NCI-H1436 (cell line): Measurements from ENCODE around the gene ITGAV.

ENCODE experiments used
- DNase-seq: peaks from one replicate; lab custom pipeline; 2025; lab: John Stamatoyannopoulos, UW

ITGAV gene

DNA sequence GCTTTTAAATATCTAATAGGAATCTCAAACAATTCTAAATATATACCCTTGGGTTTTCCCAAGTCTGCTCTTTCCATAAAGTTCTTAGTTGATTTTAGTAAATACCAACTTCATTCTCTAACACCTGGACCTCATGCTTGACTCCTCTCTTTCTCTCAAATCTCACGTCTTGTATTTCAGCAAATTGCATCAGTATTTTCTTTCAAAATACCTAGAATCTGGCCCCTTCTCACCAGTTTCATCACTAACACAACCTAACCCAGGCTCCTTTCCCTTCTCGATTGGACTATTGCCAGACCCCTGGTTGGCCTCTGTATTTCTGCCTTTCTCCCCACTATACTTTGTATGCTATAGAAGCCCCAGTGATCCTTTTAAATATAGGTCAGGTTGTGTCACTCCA, 81.0 kb downstream of the ITGAV start:
- no peak for DNase-seq

DNA sequence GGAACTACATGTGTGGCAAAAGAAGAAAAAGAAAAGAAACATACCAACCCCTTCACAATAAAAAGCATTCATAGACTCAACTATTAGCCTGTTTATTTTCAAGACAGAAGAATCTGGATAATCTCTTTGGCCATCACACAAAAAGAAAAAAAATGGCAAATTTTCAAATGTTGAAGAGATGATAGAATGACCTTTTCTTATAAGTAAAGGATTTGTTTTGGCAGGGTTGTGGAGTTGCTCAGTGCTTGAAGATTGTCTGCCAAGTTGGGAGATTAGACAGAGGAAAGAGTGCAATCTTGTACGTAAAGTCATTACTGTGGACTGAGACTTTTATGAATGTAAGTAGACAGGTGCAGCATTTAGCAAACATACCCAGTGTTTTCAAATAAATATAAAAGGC, 85.5 kb downstream of the ITGAV start:
- DNase-seq = no peak

DNA sequence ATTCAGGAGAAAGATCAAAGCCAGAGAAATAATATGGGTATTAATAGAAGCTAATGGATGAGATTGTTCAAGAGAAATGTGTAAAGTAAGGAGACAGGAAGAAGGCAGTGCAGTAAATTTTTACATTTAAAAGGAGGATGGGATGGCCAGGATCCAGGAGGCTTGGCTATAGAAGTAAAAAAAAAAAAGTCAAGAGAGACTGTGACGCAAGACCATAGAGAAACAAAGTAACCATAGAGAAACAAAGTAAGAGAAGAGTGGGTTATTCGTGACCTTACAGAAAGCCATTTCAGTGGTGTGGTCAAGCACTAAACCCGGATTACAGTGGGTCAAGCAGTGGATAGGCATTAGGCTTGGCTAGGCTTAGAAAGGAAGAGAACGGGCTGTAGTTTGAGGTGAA, 93.5 kb downstream of the ITGAV start:
- DNase-seq = no peak

DNA sequence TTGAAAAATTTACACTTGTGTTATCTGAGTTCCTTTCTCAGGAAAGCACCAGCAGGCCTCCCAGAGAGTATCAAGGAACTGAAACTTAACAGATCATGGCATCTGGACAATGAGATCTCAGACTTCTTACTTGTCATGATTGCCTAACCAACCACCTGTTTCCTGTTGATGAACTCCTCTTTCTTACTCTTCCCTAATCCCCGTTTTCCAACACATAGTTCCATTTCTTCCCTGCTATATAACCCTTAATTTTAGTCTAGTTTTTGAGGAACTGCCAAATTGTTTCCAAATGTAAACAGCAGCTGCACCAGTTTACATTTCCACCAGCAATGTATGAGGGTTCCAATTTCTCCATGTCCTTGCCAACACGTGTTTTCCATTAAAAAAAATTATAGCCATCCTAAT, 98.0 kb downstream of the ITGAV start:
- DNase-seq = no peak

DNA sequence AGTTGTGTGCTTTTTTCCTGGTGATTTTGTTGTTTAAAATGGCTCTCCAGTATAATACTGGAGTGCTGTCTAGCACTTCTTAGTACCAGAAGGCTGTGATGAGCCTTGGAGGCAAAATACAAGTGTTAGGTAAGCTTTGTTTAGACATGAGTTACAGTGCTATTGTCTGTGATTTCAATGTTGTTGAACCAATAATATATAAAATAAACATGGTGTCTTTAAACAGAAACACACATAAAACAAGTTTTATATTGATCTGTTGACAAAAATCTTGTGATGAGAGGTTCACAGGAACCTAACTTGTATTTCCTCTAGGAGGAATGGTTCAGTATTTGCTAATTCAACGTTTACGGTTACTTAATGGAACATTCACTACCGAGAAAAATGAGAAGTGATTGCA, 99.0 kb downstream of the ITGAV start:
- DNase-seq = no peak

DNA sequence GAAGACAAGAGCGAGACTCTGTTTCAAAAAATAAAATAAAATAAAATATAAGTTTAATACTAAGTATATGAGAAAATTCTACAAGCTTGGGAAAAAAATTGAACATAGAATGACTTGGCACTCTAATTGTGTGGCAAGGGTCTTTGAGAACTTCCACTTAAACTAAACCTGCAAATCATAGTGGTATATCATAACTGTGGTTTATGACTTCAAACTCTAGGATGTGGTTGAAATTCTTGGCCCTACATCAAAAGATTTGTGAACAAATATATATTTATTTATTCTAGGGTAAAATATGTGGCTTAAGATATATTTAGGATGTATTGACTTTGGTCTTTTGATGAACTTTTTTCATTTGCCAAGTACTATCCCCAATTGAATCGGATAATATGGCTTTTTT, 100.9 kb downstream of the ITGAV start:
- DNase-seq = no peak

DNA sequence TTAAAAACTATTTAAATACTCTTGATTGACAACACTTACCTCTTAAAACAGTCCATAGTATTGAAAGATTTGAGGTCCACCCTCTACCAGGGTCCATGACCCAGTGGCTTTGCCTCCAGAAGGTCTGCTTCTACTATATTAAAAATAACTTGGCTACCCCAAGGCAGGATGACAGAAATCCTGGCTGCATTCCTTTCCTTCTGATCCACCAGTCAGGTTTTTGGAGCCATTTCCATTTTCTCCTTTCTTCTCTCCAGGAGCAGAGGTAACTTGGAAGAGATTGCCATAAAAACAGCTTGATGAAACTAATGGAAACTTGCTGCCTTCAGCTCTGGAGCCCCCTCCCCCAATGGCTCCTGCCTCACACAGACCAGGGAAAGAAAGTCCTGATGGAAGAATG, 101.4 kb downstream of the ITGAV start:
- DNase-seq = no peak

DNA sequence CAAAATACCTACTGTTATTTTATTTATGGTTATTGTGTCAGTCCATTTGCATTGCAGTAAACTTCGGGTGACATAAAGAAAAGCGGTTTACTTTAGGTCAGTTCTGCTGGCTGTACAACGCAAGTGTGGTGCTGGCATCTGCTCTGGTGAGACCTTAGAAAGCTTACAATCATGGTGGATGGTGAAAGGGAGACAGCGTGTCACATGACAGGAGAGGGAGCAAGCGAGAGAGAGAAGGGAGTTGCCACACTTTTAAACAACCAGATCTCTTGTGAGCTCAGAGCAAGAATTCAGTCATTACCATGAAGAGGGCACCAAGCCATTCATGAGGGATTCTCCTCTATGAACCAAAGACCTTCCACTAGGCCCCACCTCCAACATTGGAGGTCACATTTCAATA, 102.0 kb downstream of the ITGAV start:
- no peak for DNase-seq

DNA sequence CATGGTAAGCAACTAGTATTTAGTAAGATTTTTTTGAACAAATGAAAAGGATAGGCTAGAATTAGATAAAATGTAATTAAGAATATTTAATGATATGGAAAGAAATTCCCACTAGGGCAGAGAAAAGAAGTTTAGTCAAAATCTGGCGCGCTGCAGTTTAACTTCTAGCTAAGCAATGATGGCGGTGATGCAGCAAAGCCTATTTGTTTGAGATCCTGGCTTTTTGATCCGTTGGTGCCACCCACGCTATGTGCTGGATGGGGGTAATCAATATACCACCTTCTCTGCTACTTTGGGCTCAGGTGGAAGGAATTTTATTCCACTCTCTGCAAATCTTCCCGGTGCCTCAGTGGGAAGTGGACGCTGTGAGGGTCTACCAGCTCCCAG, 103.6 kb downstream of the ITGAV start:
- DNase-seq = no peak

DNA sequence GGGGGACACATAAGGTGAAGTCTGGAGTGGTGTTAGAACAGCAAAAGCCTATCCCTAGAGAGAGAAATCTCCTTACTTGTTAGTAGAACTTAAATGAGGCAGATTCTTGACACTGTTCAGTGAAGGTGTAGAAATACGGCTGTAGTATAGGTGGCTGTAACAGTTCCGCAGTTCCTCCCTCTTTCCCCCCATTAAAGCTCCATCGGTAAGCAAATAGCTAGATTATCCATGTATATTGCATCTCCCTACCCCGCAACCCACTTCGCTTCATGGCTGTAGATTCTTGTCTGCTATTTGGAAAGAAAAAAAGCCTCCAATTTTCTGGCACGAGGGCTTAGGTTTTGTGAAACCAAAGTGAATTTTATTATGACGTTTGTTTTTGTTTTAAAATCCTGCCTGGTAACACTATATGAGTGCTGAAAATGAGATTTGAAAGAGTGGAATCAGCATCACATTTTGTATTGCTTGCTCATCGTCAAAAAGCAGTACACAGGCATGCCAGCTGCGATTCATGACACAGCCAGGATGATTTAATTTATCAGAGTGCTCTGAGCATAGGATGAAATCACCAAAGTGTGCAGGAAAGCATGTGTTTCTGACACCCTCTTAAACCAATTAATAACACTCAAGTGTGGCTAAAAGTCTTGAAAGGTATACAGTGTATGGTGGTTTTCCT, 105.4 kb downstream of the ITGAV start:
- DNase-seq = no peak

DNA sequence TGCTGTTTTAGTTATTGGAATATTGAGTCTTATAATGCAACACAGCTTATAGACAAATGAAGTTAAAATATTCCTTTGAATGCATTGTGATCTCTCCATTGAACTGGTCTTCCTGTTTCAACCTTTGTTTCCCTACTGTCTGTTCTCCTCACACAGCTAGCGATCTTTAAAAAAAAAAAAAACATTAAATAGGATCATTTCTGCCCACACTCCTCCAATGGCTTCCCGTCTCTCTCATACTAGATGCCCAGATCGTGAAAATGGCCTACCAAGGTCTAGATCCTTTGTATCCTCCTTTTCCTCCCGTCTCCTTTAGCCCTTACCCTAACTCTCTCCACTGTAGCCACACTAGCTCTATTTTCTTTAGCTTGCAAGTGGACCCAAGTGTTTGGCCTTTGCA, 106.4 kb downstream of the ITGAV start:
- no peak for DNase-seq

DNA sequence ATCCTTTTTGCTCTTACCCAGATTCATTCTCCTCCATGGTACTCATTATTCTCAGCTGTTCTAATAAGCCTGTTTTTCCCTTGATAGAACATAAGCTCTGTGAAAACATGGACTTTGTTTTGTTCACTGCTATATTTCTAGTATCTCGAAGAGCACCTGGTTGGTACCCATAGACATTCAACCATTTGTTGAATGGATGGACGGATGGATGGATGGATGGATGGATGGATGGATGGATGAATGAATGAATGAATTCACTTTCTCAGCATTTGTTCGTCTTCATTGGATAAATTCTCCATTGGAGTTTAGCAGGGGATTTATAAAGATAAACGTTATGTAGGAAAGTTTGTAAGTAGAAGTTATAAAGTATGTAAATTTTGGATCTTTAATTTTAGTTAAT, 106.9 kb downstream of the ITGAV start:
- no peak for DNase-seq

DNA sequence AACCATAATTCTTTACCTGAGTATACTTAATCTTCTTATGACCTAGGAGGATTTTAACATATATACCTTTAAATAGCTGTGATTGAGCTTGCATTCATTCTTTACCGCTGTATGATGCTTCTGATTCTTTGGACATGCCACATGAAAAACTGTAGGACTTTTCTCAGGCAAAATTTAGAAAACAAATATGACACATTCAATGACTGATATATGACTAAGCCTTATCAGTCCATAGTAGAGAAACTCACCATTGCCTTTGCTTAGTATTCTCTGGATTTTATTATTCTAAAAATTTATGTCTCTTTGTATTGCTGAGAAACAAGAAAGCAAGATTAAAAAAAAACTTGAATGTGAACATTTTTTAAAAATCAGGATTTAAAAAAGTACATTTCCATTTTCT, 107.7 kb downstream of the ITGAV start:
- no peak for DNase-seq

DNA sequence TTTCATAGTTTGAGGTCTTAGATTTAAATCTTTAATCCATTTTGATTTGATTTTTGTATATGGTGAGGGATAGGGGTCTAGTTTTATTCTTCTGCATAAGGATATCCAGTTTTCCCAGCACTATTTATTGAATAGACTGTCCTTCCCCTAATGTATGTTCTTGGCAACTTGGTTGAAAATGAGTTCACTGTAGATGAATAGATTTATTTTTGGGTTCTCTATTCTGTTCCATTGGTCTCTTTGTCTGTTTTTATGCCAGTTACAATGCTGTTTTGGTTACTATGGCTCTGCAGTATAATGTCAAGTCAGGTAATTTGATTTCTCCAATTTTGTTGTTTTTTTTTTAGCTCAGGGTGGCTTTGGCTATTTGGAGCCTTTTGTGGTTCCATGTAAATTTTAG, 109.9 kb downstream of the ITGAV start:
- DNase-seq = no peak

DNA sequence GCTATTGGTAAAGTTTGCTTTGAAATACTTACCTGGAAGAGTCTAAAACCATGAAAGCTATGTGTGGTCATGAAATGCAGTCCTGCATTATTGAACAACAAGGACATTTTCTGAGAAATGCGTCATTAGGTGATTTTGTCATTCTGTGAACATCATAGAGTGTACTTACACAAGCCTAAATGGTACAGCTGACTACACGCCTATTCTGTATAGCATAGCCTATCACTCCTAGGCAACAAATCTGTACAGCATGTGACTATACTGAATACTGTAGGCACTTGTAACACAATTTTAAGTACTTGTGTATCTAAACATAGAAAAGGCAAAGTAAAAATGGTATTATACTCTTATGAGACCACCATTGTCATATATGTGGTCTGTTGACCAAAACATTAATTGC, 112.2 kb downstream of the ITGAV start:
- no peak for DNase-seq

DNA sequence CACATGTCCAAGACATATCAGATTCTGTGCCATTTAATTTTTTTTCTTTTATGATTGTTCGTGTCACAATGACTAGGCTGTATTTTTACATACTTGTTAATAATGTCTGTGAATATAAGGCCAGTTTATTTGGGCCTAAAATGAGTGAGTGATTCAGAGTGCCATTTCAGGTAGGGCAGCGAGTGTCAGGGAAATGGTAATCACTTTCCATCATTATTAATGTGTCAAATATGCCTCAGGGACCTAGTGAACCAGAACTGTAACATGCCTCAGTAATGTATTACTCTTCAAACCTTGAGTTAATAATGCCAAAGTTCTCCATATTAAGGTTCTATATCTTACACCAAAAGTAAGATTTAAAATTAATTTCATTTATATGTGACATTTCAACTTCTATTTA, 112.6 kb downstream of the ITGAV start:
- no peak for DNase-seq

DNA sequence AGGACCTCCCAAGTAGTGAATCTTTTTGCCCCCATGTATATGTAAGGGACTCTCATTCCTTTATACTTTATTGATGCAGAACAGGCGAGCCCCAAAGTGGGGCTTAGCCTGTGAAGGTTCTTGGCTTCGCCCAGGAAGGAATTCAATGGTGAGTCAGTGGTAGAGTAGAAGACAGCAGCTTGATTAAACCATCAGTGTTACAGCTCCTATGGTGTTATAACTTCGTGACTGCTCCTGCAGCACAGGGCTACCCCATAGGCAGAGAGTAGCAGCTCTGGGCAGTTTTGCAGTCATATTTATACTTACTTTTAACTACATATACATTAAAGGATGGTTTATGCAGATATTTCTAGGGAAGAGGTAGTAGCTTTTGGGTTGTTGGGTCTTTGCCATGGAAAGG, 115.0 kb downstream of the ITGAV start:
- DNase-seq = no peak

DNA sequence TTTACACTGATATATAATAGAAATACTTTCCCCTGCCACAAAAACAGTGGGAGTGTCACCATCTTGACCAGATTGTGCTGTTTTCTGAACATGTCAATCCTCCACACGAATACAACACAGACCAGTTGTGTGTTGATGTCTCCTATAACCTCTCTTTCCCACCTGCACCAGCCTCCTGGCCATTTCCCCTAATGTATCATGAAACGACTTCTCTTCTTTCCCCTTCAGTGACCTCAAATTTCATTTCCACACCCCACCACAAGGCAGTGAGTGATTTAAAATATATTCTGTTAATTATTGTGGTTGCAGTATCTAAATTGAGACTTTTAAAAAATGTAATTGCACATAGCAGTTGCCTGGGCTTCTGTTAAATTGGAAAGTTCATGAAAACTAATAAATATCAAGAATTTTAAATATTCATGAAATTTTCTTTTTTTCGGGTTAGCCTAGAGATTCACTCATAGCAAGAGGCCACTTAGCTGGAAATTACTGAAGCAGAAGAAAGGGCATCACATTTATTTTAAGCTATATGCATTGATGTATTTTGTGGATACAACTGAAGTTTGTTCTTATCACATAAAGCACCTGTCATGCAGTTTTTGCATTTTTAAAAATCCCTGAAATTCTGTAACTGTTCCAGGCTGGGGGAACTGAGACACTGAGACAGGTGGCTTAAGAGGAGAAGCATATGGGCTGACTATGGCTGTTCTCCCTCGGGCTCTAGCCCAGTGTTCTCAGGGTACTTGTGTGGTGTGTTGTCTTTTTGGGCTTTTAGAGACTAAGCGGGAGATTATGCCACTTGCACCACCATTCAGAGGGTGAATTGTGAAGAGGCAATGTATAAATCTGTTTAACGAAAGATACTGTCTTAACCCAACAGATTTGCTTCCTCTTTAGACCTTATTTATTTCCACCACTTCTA, 119.9 kb downstream of the ITGAV start:
- no peak for DNase-seq

DNA sequence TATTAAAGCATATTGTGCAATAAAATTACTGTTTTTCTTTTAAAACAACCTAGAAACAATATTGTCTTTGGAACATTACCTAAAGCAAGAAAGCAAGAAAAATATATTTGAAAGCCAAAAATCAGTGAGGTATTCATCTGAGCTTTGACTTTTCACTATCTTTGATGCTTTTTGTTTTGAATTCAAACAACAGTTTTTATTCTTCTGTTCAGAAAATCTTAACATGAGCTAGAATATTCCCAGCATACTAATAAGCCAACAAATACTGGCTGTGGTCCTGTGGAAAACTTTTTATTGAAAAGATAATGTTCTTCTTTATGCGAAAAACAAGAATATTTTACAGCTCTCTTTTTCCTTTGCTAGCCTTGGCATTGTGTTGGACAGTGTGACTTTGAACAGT, 123.8 kb downstream of the ITGAV start:
- DNase-seq = no peak

DNA sequence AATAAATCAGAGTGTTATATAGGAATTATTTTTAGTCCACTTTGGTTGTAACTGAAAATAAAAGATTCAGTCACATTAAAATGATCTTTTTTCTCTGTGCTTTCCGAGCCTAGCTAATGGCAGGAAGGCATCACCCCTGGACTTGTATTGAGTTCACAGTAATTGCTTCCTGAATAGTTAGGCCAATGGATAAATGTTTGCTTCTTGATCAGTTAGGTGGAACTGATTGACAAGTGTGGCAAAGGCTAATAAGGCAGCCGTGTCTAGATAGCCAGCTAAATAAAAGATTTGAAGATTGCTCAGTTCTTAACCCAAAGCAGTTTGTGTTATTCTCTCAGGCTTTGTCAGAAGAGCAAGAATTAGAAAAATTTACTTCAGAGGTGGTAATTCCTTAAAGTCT, 124.8 kb downstream of the ITGAV start:
- peak; percentile 19 for DNase-seq

DNA sequence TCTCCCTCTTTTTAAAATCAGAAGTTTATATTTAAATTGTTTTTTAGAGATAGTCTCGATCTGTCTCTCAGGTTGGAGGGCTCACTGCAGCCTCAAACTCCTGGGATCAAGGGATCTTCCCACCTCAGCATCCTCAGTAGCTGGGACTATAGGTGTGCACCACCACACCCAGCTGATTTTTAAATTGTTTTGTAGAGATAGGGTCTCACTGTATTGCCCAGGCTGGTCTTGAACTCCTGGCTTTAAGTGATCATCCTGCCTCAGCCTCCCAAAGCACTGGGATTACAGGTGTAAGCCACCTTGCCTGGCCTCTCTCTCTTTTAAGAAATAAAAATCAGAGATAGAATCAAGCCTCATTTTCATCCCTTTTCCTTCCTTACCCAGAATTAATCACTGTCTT, 126.1 kb downstream of the ITGAV start:
- no peak for DNase-seq

DNA sequence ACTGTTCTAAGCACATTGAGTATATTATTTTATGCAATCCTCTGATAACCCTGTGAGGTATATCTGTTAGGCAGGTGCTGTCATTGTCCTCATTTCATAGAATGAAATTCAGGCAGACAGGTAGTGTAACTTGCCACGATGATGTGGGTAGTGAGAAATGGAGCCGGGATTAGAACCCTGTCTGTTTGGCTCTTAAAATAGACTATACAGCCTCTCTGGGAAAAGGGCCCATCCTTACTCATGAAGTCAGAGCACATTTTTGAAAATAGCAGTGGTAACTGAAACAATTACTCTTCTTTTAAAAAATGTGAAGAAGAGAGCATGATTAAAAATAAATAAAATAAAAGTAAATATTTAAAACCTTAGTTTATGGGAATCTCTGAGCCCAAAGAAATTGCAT, 127.0 kb downstream of the ITGAV start:
- no peak for DNase-seq

DNA sequence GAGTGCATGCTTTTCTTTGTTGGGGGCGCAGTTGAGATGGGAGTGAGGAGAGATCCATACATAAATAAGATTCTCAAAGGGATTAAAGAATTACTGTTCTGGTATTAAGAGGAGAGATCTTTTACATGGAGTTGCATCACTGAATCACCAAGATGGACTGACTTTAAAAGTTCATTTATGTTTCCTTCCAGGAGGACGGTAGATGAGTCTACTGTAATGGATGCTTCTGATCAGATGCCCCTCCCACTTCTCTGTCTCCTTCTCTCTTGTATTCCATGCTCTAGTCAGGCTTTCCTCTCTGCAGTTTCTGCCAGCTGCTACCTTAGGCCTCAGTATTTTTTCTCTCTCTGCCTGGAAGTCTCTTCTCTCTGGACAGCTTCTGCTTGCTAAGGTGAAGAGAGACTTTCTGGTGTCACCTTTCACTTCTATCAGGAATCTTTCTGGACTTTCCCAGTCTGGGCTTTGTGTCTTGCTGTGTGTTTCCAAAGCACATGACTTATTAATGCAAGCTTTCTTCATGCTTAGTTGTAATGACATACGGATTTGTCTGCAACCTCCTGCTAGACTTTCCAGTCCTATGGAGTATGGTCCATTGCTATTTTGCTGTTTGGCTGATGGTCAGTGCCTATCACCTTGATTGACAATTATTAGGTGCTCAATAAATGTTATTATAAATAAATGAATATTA, 127.6 kb downstream of the ITGAV start:
- no peak for DNase-seq
